Measurements from ENCODE around the gene CCL25.
"Not testable (repeated sequence)": the region's sequence is repeated elsewhere in the genome, so short reads cannot be mapped to it uniquely, and the experiment has no call there.

Gene CCL25, protein sequence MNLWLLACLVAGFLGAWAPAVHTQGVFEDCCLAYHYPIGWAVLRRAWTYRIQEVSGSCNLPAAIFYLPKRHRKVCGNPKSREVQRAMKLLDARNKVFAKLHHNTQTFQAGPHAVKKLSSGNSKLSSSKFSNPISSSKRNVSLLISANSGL

DNA sequence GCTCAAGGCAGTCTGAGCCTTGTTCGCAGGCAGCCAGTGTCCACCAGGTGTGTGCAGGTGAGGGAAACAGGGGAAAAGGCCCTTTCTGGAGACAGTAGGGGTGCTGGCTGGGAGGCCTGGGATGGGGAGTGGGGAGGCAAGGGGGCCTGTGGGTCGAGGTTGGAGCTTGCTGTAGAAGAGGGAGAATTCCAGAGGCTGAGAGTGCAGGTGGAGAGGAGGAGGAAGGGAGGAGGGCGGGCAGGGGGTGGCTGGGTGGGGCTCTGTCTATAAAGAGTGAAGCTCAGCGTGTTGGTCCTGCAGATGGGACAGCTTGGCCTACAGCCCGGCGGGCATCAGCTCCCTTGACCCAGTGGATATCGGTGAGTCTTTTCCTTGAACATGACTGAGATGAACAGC lies at the start of gene CCL25:
TSS of gene CCL25 (plus strand) at position 297 of the 396 bp plus-strand sequence. CDS start 290 bp downstream, outside the sequence.
- DNase-seq (ENCODE audit: low read depth, low spot score) = no peak

DNA sequence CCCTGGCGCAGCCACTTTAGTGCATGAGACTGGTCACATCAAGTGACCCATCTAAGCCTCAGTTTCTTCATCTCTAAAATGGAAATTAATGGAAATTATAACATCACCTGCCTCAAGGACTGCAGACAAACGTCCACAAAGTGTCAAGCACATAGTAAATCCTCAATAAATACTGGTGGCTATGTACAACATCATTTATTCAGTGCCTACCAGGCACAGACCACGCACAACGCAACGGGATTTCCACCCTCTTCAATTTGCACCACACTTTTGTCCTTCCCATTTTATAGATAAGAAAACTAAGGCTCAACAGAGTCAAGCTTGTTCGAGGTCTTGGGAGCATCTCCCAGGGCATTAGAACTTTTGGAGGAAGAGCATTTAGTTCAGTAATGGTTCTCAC lies 48.6 kb upstream of the CCL25 start:
- DNase-seq (ENCODE audit: low read depth, low spot score) = no peak

DNA sequence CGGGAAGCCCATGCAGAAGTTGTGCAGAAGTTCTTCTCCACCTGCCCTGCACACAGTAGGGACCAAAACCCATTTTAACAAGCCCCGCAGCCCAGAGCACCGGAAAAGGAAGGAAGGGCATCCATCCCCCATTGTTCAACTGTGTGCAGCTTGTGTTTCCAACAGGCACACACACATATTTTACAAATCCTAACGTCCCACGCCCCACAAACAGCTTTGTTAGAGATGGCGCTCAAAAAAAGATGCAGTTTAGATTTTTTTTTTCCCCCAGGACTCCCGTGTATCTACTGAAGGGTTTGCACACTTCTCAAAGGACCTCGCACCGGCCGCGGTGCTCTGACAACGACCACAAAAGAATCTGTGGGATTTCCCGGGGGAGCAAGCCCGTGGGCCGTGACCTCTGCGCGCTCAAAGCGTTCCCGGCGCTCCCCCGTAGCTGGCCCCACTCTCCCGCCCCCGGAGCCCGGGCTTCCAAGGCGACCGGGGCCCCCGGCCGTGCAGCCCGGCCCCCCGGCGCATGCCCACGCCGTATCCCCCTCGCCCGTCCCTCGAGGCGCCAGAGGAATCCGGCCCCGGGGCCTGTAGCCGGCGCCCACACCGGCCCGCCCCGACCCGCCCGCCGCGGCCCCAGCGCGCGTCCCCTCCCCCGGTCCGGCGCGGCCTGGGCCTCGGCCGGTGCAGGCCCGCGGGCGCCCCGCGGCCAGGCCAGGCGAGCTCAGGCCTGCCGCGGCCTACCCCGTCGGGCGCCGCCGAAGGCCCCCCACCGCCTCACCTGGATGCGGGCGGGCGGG lies 47.6 kb upstream of the CCL25 start:
- DNase-seq (ENCODE audit: low read depth, low spot score) = no peak

DNA sequence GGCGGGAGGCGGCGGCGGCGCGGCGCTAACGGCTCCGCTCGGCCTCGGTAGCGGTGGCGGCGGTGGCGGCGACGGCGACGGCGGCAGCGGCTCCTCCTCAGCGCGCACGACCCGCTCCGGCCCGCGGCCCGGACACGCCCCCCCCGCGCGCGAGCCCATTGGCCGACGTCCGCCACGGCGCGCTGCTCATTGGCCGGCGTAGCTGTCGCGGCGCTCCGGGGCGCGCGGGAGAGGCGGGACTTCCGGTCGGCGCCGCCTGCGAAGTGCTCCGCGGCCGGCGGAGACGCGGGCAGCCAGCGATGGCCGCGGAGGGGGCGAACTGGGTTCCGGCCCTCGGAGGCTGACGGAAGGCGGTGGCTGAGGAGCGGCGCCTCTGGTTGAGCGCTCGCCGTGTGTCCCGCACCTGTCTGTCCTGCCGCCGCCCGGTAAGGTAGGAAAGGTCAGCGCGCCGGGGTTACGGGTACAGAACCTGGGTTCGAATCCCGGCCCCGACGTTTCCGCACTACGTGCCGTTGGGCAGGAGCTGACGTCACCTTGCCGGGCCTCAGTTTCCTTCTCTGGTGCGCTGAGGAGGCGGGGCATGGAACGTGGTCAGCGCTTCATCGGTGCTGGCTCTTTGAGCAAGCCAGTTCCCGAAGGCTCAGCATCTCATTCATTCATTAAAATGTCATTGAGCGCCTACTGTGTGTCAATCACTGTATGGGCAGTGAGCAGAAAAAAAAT lies 46.9 kb upstream of the CCL25 start, which contains the start of gene ELAVL1:
TSS of gene ELAVL1 (minus strand) at position 108 of the 723 bp plus-strand sequence. CDS start 13,826 bp downstream, outside the sequence.
- peak; percentile 79 for DNase-seq (ENCODE audit: low read depth, low spot score)

DNA sequence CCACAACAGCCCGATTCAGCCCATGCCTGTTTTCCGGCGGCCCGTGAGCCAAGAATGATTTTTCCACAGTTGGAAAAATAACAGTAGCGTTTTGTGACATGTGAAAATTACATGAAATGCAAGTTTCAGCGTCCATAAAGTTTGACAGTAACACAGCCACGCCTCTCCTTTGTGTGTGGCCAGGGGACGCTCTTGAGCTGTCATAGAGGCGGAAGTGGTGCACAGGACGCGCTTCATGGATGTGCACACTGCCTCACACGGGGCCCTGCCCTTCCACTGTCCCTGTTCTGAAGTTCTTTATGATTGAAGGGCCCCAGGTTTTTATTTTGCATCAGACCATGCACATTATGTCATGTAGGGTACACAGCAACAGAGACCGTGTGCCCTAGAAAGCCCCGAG lies 34.8 kb upstream of the CCL25 start:
- DNase-seq (ENCODE audit: low read depth, low spot score) = no peak

DNA sequence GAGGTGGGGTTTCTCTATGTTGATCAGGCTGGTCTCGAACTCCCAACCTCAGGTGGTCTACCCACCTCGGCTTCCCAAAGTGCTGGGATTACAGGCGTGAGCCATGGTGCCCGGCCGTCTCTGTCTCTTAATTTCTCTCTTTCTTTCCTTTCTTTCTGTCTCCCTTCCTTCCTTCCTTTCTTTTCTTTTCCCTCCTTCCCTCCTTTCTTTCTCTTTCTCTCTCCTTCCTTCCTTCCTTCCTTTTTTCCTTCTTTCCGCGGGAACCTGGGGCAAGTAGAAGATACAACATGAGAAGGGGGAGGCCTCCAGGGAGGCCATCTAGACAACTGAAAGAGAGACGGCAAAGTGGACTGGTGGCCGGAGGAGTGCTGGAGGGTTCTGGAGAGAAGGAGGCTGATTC lies 31.9 kb upstream of the CCL25 start:
- no peak for DNase-seq (ENCODE audit: low read depth, low spot score)

DNA sequence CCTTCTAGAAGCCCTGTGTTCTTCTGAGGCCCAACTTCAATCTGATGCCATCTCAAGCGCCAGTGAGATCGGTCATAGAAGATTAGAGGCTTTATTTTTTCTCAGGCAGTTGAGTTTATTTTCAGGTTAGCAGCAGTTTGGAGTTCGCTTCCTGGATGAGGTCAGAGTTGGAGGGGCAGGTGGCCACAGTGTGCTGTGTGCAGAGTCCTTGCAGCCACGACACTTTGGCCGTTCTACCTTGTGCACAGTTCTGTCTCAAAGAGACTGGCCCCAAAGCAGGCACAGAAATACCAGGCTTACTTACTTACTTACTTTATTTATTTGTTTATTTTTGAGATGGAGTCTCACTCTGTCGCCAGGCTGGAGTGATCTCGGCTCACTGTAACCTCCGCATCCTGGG lies 31.2 kb upstream of the CCL25 start:
- DNase-seq (ENCODE audit: low read depth, low spot score) = no peak

DNA sequence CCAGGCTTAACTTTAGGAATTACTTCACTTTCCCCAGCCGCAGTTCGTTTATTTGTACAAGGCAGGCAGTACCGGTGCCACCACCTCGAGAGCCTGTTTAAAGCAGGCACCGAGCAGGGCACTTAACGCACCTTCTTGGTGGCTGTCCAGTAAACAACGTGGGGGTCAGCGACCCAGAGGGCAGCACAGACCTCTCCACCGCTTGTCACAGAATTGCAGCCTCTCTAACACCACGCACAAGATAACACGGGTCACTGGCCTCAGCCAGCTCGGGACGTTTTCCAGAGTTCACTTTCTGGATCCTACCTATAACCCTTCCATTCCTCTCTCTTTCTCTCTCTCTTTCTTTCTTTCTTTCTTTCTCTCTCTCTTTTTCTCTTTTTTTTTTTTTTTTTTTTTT lies 30.3 kb upstream of the CCL25 start:
- DNase-seq (ENCODE audit: low read depth, low spot score) = no peak

DNA sequence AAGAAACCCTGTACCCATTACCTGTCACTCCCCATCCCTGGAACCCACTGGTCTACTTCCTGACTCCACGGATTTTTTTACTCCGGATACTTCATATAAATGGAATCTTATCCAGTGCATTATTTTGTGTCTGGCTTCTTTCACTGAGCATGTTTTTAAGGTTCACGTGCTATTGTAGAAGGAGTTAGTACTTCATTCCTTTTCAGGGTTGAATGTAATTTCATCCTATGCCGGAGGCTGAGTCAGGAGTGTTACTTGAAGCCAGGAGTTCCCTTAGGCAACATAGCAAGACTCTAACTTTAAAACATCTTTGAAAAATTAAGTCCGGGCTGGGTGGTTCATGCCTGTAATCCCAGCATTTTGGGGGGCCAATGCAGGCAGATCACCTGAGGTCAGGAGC lies 29.2 kb upstream of the CCL25 start:
- no peak for DNase-seq (ENCODE audit: low read depth, low spot score)

DNA sequence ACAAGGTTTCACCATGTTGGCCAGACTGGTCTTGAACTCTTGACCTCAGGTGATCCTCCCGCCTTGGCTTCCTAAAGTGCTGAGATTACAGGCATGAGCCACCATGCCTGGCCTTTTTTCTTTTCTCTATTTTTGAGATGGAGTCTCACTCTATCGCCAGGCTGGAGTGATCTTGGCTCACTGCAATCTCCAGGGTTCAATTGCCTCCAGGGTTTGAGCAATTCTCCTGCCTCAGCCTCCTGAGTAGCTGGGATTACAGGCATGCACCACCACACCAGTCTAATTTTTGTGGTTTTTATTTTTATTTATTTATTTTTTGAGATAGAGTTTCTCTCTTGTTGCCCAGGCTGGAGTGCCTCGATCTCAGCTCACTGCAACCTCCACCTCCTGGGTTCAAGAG lies 28.3 kb upstream of the CCL25 start:
- not testable (repeated sequence) for DNase-seq (ENCODE audit: low read depth, low spot score)

DNA sequence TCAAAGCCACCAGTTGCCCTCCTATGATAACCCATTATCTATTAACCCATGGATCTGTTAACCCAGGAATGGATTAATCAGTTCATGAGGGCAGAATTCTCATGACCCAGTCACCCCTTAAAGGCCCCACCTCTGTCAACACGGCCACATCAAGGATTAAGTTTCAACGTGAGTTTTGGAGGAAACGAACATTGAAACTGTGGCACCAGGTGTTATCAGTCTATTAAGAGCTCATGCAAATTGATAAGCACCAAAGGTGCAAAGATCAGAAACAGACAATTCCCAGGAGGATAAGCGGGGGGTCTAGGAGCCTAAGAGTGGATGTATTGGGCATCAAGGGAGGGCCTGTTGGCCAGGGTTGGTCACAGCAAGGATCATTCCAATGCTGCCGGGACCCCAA lies 27.2 kb upstream of the CCL25 start:
- no peak for DNase-seq (ENCODE audit: low read depth, low spot score)

DNA sequence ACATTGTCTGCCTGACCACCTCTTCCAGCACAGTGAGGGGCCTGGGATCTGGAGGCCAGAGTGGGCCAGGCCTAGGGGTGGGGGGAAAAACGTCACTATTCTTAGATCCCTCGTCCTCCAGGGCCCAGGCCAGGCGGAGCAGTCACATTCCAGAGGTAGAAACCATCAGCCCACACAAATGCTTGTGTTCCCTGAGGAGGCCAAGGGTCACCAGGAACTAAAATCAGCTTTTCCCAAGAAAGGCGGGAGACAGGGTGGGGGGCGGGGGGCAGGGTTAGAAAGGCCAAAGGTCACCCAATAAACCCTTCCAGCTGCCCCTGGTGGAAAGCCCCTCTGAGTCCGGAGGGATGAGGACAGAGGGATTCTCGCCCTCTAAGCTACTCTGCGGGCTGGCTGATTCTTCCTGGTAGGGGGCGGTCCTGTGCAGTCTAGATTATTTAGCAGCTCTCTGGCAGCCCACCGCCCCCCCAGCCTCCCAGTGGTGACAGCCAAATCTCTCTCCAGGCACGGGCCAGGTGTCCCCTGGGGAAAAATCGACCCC lies 23.5 kb upstream of the CCL25 start:
- DNase-seq (ENCODE audit: low read depth, low spot score) = no peak

DNA sequence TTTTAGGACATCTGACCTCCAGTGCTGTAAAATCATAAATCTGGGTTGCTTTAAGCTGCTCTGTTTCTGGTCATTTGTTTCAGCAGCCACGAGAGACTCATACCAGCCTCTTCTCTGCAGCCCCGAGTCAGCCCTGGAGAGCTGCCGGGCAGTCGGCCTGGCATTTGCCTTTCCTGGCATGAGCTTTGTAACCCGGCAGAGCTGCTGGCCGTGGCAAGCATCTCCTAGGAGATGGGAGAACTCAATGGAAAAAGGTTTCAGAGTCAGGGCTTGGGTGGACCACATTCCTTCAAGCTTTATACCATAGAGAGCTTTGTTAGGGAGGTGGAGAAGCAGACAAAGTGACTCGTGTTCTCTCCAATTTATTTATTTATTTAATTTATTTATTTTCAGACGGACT lies 21.6 kb upstream of the CCL25 start:
- DNase-seq (ENCODE audit: low read depth, low spot score) = no peak

DNA sequence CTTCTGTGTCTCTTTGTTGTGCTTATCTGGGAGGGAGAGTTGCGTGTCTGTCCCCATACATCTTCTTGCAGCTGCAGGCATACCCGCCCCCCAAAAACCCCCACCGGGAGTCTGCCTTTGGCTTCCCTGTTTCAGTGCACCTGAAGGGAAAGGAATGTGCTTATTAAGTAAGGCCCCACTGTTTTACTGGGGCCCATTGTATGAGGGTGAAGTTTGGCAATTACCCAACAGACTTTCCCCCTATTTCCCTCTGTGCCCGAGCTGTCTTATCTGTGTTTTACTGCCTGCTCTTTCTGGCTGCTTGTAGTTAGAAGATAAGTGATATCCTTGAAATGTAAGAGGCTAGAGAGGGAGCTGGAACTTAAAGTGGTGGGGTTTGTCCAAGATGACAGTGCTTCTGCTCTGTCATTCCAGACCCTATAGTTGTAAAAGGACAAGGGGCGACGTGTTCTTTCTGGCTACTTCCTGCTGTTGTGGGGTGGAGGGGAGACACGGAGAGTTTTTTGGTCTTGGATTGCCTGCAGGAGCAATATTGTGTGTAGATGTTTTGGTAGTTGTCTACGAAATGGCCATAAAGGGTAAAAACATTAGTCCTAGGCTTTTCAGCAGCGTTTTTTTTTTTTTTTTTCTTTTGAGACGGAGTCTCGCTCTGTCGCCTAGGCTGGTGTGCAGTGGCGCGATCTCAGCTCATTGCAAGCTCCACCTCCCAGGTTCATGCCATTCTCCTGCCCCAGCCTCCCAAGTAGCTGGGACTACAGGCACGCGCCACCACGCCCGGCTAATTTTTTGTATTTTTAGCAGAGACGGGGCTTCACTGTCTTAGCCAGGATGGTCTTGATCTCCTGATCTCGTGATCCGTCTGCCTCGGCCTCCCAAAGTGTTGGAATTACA lies 19.0 kb upstream of the CCL25 start:
- DNase-seq (ENCODE audit: low read depth, low spot score) = not testable (repeated sequence)

DNA sequence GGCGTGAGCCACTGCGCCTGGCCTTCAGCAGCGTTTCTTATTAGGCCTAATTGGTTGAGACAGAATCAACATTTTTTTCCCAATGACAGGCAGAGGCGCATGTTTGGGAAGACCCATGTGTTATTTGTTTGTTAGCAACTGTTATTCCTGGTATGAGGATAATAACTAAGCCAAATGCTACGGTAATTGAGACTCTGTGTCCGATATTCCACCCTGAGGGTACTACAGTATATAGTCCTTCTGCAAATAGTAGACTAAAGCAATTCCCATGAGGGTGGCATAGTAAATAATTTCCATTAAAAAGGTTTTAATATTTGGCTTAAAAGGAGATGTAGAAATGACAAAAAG lies 18.4 kb upstream of the CCL25 start:
- DNase-seq (ENCODE audit: low read depth, low spot score) = no peak

DNA sequence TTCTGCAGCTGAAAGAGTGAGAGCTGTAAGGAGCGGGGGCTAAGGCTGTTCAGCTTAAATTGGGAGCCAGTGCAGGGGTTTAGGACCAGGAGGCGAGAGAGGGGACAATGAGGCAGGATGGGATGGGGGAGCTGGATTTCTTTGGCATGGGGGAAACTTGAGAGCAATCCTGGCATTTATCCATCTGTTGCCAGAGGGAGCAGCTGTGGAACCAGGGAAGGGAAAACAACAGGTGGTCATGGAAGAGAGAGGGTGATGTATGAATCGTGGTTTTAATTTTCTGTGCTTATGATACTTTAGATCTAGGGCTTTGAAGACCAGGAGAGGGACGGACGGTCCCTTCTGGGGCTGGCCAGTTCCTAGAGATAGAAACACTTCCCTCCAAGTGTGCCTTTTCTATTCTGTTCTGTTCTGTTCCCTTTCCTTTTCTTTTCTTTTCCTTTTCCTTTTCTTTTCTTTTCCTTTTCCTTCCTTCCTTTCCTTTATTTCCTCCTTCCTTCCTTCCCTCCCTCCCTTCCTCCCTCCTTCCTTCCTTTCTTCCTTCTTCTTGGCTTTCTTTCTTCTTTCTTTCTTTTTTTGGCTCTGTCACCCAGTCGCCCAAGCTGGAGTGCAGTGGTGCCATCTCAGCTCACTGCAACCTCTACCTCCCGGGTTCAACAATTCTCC lies 16.0 kb upstream of the CCL25 start:
- DNase-seq (ENCODE audit: low read depth, low spot score) = no peak

DNA sequence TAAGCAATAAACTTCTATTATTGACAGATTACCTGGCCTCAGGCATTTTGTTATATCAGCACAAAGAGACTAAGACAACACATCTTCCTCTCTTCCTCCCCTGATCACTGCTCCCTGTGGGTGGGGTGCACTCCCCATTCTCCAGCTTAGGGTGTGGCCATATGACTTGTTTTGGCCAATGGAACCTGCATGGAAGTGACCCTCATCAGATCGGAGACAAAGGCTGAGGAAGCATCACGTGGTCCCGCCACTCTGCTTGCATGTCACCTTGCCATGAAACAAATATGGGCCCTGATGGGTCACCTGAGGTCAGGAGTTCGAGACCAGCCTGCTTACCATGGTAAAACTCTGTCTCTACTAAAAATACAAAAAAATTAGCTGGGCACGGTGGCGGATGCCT lies 13.7 kb upstream of the CCL25 start:
- DNase-seq (ENCODE audit: low read depth, low spot score) = no peak

DNA sequence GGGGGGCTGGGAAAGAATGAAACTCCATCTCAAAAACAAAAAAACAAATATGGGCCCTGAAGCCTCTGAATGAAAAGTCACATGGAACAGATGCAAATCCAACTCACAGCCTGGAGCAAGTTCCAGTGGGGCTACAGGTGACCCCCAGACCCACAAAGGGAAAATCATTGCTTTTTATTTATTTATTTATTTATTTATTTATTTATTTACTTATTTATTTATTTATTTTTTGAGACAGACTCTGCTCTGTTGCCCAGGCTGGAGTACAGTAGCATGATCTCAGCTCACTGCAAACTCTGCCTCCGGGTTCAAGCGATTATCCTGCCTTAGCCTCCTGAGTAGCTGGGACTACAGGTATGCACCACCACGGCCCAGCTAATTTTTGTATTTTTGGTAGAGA lies 13.3 kb upstream of the CCL25 start:
- no peak for DNase-seq (ENCODE audit: low read depth, low spot score)

DNA sequence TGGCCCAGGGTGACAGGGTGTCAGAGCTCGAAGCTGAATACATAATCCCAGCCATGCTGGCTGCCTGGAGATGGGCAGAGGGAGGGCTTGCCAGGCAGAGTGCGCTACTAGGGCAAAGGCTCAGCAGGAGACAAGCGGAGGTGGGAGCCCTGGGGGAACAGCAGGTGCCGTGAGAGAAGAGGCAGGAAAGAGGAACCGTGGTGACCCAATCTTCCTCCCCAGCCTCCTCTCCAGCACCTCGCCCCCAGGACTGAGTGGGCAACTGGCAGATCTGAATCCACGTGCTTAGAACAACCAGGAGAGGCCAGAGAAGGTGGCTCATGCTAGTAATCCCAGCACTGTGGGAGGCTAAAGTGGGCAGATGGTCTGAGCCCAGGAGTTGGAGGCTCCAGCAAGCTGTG lies 11.0 kb upstream of the CCL25 start:
- DNase-seq (ENCODE audit: low read depth, low spot score) = no peak

DNA sequence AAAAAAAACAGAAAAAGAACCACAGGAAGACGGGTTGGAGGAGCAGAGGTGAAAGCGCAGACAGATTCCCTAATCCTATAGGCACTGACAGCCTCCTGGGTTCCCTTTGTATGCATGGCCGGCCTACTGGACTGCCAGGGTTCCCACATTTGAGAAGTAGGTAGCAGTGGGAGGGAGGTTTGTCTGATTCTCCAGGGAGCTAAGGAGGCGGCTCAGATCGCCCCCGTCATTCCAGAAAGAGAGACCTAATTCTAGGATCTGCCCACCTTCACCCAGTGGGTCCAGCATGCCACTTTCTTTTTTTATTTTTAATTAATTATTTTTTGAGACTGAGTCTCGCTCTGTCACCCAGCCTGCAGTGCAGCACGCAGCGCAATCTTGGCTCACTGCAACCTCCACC lies 9.7 kb upstream of the CCL25 start:
- DNase-seq (ENCODE audit: low read depth, low spot score) = no peak

DNA sequence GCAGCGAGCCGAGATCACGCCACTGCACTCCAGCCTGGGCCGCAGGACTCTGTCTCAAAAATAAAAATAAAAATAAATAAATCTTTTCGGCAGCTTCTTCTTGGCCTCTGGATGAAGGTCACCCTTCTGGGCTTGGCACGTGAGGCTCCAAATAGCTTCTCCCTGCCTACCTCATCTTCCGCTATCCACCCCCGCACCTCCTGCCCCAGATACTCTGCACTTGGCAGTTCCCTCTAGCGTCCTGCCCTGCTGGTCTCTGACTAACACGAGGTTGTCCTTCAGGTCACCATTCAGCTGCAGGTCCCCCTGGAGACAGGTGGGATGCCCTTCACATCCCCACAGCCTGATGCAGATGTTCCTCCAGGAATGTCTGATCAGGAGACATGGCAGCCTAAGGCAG lies 8.5 kb upstream of the CCL25 start:
- DNase-seq (ENCODE audit: low read depth, low spot score) = no peak

All from activated CD4-positive, CD25-positive, alpha-beta regulatory T cell treated with anti-CD3 and anti-CD28 coated beads, Interleukin-2, amount 50 U/mL, for 16 hours (primary cell).